ENCODE results near the gene HEATR5A.

The HEATR5A gene

DNA sequence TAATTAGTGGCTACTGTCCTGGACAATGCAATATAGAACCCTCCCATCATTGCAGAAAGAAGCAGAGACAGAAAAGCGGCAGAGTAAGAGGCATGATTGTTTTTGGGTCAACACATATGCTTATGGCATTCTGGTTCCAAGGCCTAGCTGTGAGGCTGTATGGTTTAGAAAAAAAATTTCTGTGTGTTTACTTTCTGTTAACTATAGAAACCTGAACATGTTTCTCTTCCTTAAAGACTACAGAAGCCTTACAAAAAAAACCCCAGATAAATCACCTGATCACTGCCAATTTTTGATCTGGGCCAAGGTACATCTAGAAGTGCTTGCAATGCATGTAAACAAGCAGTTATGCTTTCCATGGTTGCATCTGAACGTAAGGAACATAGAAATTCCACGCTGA is 112.7 kb downstream of the HEATR5A start:
- H3K36me3 ChIP-seq (ENCODE audit: control insufficient read depth, insufficient read depth, low read length): no peaks in the 10 kb centered on the region
- no peaks in the 10 kb centered on the region for H3K4me1 ChIP-seq
- TF ChIP-seq, protein P1, sequence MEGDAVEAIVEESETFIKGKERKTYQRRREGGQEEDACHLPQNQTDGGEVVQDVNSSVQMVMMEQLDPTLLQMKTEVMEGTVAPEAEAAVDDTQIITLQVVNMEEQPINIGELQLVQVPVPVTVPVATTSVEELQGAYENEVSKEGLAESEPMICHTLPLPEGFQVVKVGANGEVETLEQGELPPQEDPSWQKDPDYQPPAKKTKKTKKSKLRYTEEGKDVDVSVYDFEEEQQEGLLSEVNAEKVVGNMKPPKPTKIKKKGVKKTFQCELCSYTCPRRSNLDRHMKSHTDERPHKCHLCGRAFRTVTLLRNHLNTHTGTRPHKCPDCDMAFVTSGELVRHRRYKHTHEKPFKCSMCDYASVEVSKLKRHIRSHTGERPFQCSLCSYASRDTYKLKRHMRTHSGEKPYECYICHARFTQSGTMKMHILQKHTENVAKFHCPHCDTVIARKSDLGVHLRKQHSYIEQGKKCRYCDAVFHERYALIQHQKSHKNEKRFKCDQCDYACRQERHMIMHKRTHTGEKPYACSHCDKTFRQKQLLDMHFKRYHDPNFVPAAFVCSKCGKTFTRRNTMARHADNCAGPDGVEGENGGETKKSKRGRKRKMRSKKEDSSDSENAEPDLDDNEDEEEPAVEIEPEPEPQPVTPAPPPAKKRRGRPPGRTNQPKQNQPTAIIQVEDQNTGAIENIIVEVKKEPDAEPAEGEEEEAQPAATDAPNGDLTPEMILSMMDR (IDR thresholded peaks at IDR 0.05): no peak
- H3K27me3 ChIP-seq (ENCODE audit: control insufficient read depth, insufficient read depth, low read length): no peaks in the 10 kb centered on the region
- no peak overlapping the region for H2AFZ ChIP-seq
- H3K9me3 ChIP-seq (ENCODE audit: control insufficient read depth, low read length): no peaks in the 10 kb centered on the region
- no peak overlapping the region for H3K4me3 ChIP-seq (ENCODE audit: low read depth, low read length)
- H3K79me2 ChIP-seq: no peaks in the 10 kb centered on the region
- H3K27ac ChIP-seq: no peak overlapping the region
- no peak overlapping the region for H3K9ac ChIP-seq
- no peak overlapping the region for H3K4me2 ChIP-seq (ENCODE audit: low read length)

DNA sequence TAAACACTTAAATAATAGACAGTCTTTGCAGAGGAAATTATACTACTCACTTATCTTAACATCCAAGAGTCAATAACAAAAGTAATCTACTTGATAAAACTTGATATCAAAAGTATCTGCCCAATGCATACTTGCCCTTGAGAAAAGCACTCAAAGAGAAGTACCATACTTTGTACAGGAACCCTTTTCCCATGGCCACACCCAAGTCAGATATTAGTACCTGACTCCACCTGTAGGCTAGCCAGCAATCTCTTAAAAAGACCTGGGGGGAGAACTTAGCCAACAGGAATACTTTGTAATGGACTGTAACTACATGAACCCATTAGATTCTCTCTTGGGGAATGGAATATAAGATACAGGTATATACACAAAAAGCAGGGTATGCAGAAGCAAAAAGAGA is 113.2 kb downstream of the HEATR5A start:
- no peak overlapping the region for H3K9ac ChIP-seq
- no peak overlapping the region for H2AFZ ChIP-seq
- no peaks in the 10 kb centered on the region for H3K27me3 ChIP-seq (ENCODE audit: control insufficient read depth, insufficient read depth, low read length)
- no peaks in the 10 kb centered on the region for H3K36me3 ChIP-seq (ENCODE audit: control insufficient read depth, insufficient read depth, low read length)
- H3K9me3 ChIP-seq (ENCODE audit: control insufficient read depth, low read length): no peaks in the 10 kb centered on the region
- H3K79me2 ChIP-seq: no peaks in the 10 kb centered on the region
- H3K27ac ChIP-seq: no peak overlapping the region
- TF ChIP-seq, protein P1 (IDR thresholded peaks at IDR 0.05): no peak
- H3K4me2 ChIP-seq (ENCODE audit: low read length): no peak overlapping the region
- H3K4me3 ChIP-seq (ENCODE audit: low read depth, low read length): no peak overlapping the region
- no peaks in the 10 kb centered on the region for H3K4me1 ChIP-seq

- Histone ChIP-seq H3K4me1 (no peaks in the 10 kb centered on the region), H3K4me2 (ENCODE audit: low read length) (no peak overlapping the region), H2AFZ (no peak overlapping the region), H3K9ac (no peak overlapping the region), H3K27ac (no peak overlapping the region), H3K27me3 (ENCODE audit: control insufficient read depth, insufficient read depth, low read length) (no peaks in the 10 kb centered on the region), H3K36me3 (ENCODE audit: control insufficient read depth, insufficient read depth, low read length) (no peaks in the 10 kb centered on the region), H3K79me2 (no peaks in the 10 kb centered on the region), H3K9me3 (ENCODE audit: control insufficient read depth, low read length) (no peaks in the 10 kb centered on the region), H3K4me3 (ENCODE audit: low read depth, low read length) (no peak overlapping the region)
- TF ChIP-seq, protein P1 (IDR thresholded peaks at IDR 0.05): no peak
Measured at GRCh38 chr14:31303654-31304053, 116.7 kb downstream of the HEATR5A start.

DNA sequence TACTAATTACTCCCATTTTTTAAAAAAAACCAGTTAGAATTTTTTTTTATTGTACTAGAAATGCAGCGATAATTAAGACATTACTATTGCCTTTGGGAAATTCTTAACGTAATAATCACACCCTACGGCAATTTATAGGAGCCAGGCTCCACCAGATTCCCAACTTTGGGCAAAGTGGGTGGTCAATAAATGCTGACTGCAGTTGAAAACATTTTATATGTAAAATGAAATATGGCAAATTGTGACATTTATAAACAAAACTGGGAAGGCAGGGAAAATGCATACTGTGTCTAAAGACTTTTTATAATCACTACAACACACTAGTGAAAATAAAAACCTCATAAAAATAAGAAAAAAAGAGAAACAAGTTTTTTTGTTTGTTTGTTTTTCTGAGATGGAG is 119.5 kb downstream of the HEATR5A start:
- no peaks in the 10 kb centered on the region for H3K4me1 ChIP-seq
- no peak overlapping the region for H3K27ac ChIP-seq
- H3K4me2 ChIP-seq (ENCODE audit: low read length): no peak overlapping the region
- no peak overlapping the region for H3K9ac ChIP-seq
- H3K4me3 ChIP-seq (ENCODE audit: low read depth, low read length): no peak overlapping the region
- no peak overlapping the region for H2AFZ ChIP-seq
- TF ChIP-seq, protein P1 (IDR thresholded peaks at IDR 0.05): no peak
- no peaks in the 10 kb centered on the region for H3K79me2 ChIP-seq
- H3K36me3 ChIP-seq (ENCODE audit: control insufficient read depth, insufficient read depth, low read length): no peaks in the 10 kb centered on the region
- H3K9me3 ChIP-seq (ENCODE audit: control insufficient read depth, low read length): no peaks in the 10 kb centered on the region
- no peaks in the 10 kb centered on the region for H3K27me3 ChIP-seq (ENCODE audit: control insufficient read depth, insufficient read depth, low read length)

DNA sequence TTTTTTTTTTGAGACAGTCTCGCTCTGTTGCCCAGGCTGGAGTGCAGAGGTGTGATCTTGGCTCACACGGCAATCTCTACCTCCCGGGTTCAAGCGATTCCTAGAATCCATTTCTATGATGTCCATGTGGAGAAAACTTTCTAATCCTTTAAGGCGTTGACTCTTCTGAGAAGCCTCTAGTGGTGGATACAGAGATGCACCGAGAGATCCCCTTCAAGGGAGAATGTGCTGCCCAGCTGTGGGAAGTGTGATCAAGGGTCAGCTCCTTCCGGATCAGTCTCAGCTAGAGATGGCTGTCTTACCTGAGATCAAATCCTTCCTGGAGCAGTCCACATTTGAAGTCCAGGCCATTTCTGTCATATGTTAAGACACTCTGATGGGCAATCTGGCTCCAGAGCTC is 120.1 kb downstream of the HEATR5A start:
- H3K9ac ChIP-seq: no peak overlapping the region
- H3K79me2 ChIP-seq: no peaks in the 10 kb centered on the region
- no peaks in the 10 kb centered on the region for H3K36me3 ChIP-seq (ENCODE audit: control insufficient read depth, insufficient read depth, low read length)
- TF ChIP-seq, protein P1 (IDR thresholded peaks at IDR 0.05): no peak
- H3K4me3 ChIP-seq (ENCODE audit: low read depth, low read length): no peak overlapping the region
- H3K27me3 ChIP-seq (ENCODE audit: control insufficient read depth, insufficient read depth, low read length): no peaks in the 10 kb centered on the region
- H3K9me3 ChIP-seq (ENCODE audit: control insufficient read depth, low read length): no peaks in the 10 kb centered on the region
- no peaks in the 10 kb centered on the region for H3K4me1 ChIP-seq
- no peak overlapping the region for H3K27ac ChIP-seq
- H3K4me2 ChIP-seq (ENCODE audit: low read length): no peak overlapping the region
- no peak overlapping the region for H2AFZ ChIP-seq

Measured in parathyroid adenoma (tissue), 2 donors.